Testis (tissue), 3 donors: ENCODE results near the gene SIX3. TPM values are rescaled to one million over a fixed set of nuclear protein-coding genes. Genes with fewer than 3 reads are reported as not detected.

Experiments
- DNase-seq: peaks from one replicate; pipeline ENCODE4 v3.0.0-alpha.2; 2019
- H3K27ac ChIP-seq, 2 donors: fragments of 200-600 bp; sonication (generic); one replicate each; pipeline ENCODE4 v1.5.1; 2019
- H3K27me3 ChIP-seq: fragments of 200-600 bp; sonication (generic); one replicate; pipeline ENCODE4 v1.5.1; 2019
- H3K36me3 ChIP-seq: fragments of 200-600 bp; sonication (generic); one replicate; pipeline ENCODE4 v1.5.1; 2017; ENCODE audit warnings: low read depth; ENCODE audit errors: missing control alignments
- H3K4me1 ChIP-seq: fragments of 200-600 bp; sonication (generic); one replicate; pipeline ENCODE4 v1.5.1; 2019
- H3K4me3 ChIP-seq, 2 donors: fragments of 200-600 bp; sonication (generic); one replicate each; pipeline ENCODE4 v1.5.1; 2017 to 2019
- H3K9me3 ChIP-seq: fragments of 200-600 bp; sonication (generic); one replicate; pipeline ENCODE4 v1.5.1; 2017
- CTCF ChIP-seq, 3 experiments: fragments of 450-650 bp in 2 of 3; fragments of 200-600 bp in 1 of 3; sonication (generic) in 1 of 3; IDR thresholded peaks; one replicate each; pipeline ENCODE4 v1.5.1; 2016 to 2019; ENCODE audit warnings: antibody characterized with exemption in 3 of 3, mild to moderate bottlenecking in 2 of 3, moderate library complexity in 1 of 3
- POLR2A ChIP-seq: fragments of 450-650 bp; IDR thresholded peaks from one replicate; pipeline ENCODE4 v1.6.1; 2017; ENCODE audit warnings: antibody characterized with exemption, mild to moderate bottlenecking, moderate library complexity
- WGBS, 2 donors: methylation state at CpG; one replicate each; pipeline ENCODE4 v1.1.5; 2018; 5-methylcytosine and 5-hydroxymethylcytosine counted together
- intact Hi-C: fragments of 100-400 bp; cut with DNase I; formaldehyde crosslinking; loops from one replicate; pipeline ENCODE4 v1.15.1; 2023; ENCODE audit warnings: low total_unique reads
- polyA plus RNA-seq: library from polyadenylated mRNA; stranded (reverse); fragments of 350-450 nt; fragmentation: Illumina TruSeq; extraction: RNeasy Lipid Tissue Mini Kit (QIAGEN cat#74804); gene quantifications from one replicate; pipeline ENCODE4 v1.2.3, GENCODE V29; 2014; ENCODE audit warnings: low read depth, low replicate concordance; ENCODE audit not compliant: insufficient read depth
- total RNA-seq, 2 donors: library from RNA; depleted of rRNA; stranded (reverse); fragments of >200 nt; gene quantifications; one replicate each; pipeline ENCODE4 v1.2.3, GENCODE V29; 2016

SIX3 gene
- total and polyA plus RNA-seq, 3 donors from 2014 or later, result 0.19 to 0.47 (median 0.20) TPM

GRCh38 chr2:44933434-44933951, 8.0 kb upstream of the SIX3 start:
- no peak for DNase-seq
- H3K27ac ChIP-seq, result no peak overlapping the region
- TF ChIP-seq POLR2A (no peak), CTCF (IDR thresholded peaks at IDR 0.05) (no peak)
- intact Hi-C loops, result no loop called here
- peaks cover 9% of the 10 kb centered on the region for H3K4me1 ChIP-seq
- WGBS, 2 donors, result 1 to 2% methylated on average over 16 to 18 of the region's 19 CpGs
- H3K4me3 ChIP-seq, result peak overlapping the region in 1 of 2 donors; percentile 2
- H3K9me3 ChIP-seq, result no peaks in the 10 kb centered on the region
- H3K27me3 ChIP-seq, result peaks cover 5% of the 10 kb centered on the region
- H3K36me3 ChIP-seq, result no peaks in the 10 kb centered on the region

GRCh38 chr2:44934038-44934982, 7.2 kb upstream of the SIX3 start:
- Histone ChIP-seq H3K36me3 (no peaks in the 10 kb centered on the region), H3K9me3 (no peaks in the 10 kb centered on the region), H3K4me1 (peaks cover 14% of the 10 kb centered on the region), H3K27ac (no peak overlapping the region), H3K4me3 (peak overlapping the region in 1 of 2 donors; percentile 17), H3K27me3 (peaks cover 5% of the 10 kb centered on the region)
- DNase-seq, result no peak
- intact Hi-C loops, result no loop called here
- 1 to 3% methylated on average over 32 to 60 of the region's 60 CpGs for WGBS, 2 donors
- TF ChIP-seq CTCF (IDR thresholded peaks at IDR 0.05), result no peak
- no peak for TF ChIP-seq POLR2A

- no peaks in the 10 kb centered on the region for H3K36me3 ChIP-seq
- H3K4me1 ChIP-seq, result peaks cover 14% of the 10 kb centered on the region
- 1% methylated on average over 24 to 48 of the region's 48 CpGs for WGBS, 2 donors
- TF ChIP-seq CTCF (IDR thresholded peaks at IDR 0.05) (no peak), POLR2A (no peak)
- H3K4me3 ChIP-seq, result no peak overlapping the region
- H3K27ac ChIP-seq, result no peak overlapping the region
- H3K9me3 ChIP-seq, result no peaks in the 10 kb centered on the region
- DNase-seq, result no peak
- peaks cover 5% of the 10 kb centered on the region for H3K27me3 ChIP-seq
- intact Hi-C loops, result no loop called here
These were observed 6.3 kb upstream of the SIX3 start for GRCh38 chr2:44934983-44935728.

GRCh38 chr2:44935729-44936098, 5.8 kb upstream of the SIX3 start:
- H3K9me3 ChIP-seq, result no peaks in the 10 kb centered on the region
- H3K27me3 ChIP-seq, result peaks cover 5% of the 10 kb centered on the region
- intact Hi-C loops, result no loop called here
- no peak for TF ChIP-seq POLR2A
- TF ChIP-seq CTCF (IDR thresholded peaks at IDR 0.05), result no peak
- H3K36me3 ChIP-seq, result no peaks in the 10 kb centered on the region
- H3K27ac ChIP-seq, result no peak overlapping the region
- DNase-seq, result no peak
- 0 to 3% methylated on average over 12 to 19 of the region's 27 CpGs for WGBS, 2 donors
- peaks cover 14% of the 10 kb centered on the region for H3K4me1 ChIP-seq
- H3K4me3 ChIP-seq, result no peak overlapping the region
